GM18499 (cell line): ENCODE measurements around the gene DLG5.

Source experiments
- ATAC-seq: cut with Tn5 transposase; IDR thresholded peaks from one replicate; pipeline ENCODE4 v1.9.1; 2021; ENCODE audit warnings: moderate number of reproducible peaks; ENCODE audit not compliant: insufficient read depth, unreplicated experiment

The DLG5 gene

DNA sequence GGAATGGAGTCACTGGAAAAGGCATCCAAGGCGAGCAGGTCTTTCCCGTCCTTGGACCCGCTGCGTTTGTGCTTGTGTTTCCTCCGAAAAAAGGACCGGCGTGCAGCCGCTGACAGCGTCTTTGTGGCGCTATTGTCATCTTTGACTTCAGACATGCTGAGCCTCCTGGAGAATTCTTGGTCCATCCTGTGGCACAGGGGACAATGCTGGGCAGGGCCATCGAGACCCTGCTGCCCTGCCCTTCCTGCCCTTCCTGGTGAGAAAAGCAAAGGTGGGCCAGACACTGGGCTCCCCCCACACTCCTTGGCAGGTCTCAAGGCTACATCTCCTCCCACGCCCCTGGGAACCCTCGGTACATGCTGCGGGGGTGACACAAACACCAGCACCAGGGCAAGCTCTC lies 120.9 kb downstream of the DLG5 start:
- ATAC-seq = no peak

DNA sequence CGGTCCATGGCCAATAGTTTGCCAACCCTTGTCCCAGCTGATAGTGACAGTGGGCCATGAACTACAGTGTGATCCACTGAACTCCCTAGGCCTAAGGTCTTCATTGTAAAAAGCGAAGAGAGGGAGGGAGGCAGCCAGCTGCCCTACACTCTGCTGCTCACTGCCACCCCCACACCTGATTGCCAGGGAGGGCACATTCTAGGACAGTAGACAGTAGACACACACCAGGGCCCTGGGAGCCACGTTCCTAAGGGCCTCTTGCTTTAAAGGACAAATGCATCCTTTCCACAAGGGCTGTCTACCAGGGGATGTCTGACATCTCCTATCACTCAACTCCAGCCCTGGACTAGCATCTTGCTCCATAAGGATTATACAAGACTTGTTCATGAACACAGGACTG lies 122.2 kb downstream of the DLG5 start:
- ATAC-seq = no peak

DNA sequence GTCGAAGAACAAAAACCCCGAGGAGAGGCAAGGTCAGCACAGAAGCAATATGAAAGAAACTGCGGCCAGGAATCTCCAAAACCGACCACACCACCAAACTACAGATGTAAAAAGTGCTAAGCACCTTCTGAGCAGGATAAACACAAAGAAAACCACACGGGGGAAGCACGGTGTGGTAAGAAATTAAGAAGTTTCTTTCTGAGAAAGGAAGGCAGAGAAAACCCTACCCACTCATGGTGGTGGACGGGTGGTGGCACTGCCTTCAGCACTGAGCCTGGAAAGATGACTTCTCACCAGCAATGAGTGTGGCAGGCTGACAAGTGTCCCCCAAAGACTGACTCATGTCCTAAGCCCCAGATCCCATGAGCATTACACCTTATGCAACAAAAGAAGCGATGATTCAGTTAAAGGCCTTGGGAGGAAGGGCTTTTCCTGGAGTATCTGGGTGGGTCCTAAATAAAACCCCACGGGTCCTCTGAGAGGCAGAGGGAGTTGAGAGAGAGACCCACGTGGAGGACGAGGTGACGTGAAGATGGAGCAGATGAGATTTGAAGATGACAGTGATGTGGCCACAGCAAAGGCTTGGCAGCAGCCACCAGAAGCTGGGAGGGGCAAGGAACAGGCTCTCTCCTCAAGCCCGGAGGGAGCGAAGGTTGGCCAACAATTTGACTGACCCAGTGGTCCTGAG lies 124.9 kb downstream of the DLG5 start:
- no peak for ATAC-seq

DNA sequence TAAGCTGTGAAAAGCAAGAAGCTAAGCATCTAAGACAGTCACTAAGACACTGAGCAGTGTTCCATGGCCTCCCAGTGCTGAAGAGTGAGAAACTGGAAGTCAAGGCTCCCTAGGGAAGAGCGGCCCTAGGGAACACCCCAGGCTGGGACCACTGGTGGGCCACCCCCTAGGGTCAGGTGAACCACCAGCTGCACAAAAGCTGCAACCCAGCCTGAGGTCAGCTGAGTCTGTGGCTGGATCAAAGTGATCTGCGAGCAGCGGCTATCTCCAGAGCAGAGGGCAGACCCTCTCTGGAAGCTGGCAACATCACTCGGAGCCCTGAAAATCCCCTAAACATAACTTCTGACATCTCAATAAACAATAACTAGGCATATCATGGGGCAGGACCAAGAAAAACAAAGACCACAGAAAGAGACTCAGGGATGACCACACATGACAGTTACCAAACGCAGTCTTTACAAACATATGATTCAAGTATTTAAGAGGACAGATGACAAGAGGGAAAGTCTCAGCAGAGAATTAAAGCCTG lies 125.8 kb downstream of the DLG5 start:
- no peak for ATAC-seq

GRCh38 chr10:77800320-77800719 lies 126.2 kb downstream of the DLG5 start:
- no peak for ATAC-seq

- no peak for ATAC-seq
Measured at GRCh38 chr10:77799352-77799751, 127.2 kb downstream of the DLG5 start.

DNA sequence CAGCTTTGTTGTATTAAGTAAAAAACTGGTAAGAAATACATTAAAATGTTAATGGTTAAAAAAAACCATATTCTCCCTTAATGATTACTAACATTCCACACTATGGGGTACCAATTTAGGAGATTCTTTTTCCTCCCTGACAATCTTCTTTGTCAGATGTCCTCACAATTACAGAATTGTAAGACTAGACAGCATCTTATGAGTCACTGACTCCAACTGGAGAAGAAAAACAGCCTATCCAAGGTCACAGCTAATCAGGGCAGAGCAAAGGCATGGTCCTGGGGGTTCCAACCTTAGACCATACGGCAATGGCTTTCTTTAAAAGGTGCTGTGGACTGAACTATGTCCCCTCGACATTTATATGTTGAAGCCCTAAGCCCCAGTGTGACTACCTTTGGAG lies 127.6 kb downstream of the DLG5 start:
- ATAC-seq = no peak

GRCh38 chr10:77796311-77796915 lies 130.1 kb downstream of the DLG5 start:
- no peak for ATAC-seq

DNA sequence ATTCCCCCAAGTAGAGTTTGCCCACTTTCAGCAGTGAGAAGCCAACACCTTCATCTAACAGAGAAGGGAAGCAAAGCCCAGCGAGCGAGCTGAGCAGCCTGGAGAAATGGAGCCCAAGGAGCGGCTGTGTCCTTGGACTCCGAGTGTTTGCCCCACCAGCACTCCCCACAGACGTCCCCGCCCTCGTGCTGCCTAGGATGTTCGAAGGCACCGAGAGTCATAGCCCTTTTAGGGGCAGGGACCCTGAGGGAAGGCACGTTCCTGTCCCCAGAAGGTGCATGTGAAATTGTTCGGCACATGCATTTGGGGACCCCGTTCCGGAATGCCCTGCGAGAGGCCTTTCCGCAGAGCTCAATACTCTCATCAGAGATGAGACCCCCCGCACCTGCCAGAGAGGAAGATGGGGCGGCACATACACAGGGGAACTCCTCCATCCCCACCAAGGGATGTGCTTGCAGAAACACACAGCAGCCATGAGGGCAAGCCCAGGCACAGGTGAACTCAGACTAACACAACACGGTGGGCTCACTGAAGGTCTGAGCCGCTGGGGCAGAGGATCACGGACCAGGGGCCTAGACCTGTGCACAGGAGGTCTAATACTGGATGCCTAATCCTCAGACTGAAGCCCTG lies 131.0 kb downstream of the DLG5 start:
- no peak for ATAC-seq

- ATAC-seq = no peak
Measured at GRCh38 chr10:77794256-77795142, 132.1 kb downstream of the DLG5 start.

DNA sequence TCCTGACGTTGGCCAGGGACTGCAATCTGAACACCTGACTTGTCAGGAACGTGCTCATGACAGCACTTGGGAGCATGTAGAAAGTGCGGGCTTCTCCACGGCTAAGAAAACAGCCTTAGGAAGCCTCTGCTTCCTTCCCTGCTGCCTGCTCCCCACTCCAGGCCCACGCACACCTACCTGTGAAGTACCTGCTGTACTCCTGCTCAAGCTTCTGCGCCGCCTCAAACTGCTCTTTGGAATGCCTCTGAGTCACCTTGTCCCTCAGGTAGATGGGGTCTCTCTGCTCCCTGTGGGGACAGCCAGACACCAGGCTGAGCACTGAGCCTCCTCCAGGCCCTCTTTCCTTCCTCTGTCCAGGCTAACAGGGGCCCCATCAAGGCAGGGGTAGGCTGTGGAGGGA lies 132.7 kb downstream of the DLG5 start:
- ATAC-seq = no peak

DNA sequence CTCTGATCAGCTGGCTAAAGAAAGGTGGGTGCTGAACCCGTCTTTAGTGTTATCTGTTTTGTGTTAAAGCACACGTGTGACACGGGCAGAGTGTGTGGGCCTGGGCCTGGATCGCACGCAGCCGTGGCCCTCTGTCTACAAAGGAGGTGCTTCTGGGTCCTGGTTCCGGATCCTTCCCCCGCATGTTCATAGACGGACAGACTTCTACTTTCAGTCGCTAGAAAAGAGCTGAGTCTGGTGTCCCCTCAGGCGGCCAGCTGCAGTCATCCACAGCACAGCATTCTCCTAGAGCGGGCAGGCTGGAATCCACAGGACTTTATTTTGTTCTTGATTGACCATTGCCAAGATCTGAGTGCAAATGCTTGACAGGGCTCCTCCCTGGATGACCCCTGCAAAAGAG lies 134.4 kb downstream of the DLG5 start:
- no peak for ATAC-seq

- ATAC-seq = no peak
Measured at GRCh38 chr10:77791506-77791905, 135.0 kb downstream of the DLG5 start.

GRCh38 chr10:77789861-77790260 lies 136.7 kb downstream of the DLG5 start:
- ATAC-seq = no peak

DNA sequence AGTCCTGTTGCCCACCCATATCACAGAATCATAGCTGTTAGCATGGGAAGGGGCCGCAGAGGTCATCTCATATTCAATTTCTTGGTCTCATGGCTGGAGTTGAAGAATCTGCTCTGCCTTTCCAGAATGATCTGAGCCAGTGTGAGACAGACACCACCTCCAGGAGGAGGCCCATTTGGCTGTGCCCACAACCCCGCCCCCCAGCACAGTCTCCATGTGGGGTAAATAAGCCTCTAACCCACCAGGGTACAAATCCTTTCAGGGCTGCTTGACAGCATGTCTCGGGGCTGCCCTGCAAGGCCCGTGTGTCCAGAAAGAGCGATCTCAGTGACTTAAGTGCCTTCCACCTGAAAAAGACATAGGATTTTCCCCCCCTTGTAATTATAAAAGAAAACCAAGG lies 137.5 kb downstream of the DLG5 start:
- ATAC-seq = no peak

DNA sequence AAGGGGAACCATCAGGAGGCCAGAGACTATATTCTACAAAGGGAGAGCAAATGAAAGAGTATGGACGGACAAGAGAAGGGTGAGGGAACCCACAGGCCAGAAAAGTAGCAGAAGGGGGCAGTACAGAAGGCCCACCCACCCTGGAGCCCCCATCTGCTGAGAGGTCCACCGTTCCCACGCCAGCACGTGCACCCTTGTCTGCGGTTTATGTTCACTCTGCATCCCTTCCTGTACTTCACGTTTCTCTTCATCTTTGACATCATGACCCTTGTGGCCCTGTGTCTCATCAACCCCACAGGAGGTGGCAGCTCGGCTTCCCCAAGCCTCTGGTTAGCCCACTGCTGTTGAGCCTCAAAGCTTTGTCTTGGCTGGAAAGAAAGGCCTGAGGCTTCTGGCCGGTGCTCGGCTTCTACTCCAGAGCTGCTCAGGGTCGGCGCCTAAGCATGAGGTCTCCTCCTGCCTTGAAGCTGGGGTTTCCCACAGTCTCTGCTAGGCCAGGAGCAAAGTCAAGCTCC lies 138.0 kb downstream of the DLG5 start:
- ATAC-seq = no peak

GRCh38 chr10:77787440-77787839 lies 139.1 kb downstream of the DLG5 start:
- ATAC-seq = no peak

DNA sequence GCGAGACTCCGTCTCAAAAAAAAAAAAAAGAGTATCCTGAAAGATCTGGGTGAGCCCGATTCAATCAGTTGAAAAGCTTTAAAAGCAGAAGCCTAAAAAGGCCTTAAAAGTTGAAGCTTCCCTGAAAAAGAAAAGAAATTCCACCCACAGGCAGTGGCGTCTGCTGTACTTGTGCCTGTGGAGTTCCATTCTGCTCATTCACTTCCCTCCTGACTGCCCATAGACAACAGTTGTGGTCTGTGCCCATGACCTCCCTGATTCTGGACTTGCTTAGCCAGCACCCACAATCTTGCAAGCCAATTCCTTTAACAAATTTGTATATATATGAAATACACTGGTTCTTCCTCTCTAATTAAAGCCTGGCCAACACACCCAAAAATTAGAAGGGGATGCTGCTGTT lies 141.7 kb downstream of the DLG5 start:
- ATAC-seq = no peak

GRCh38 chr10:77782328-77783061 lies 144.1 kb downstream of the DLG5 start:
- ATAC-seq = no peak
